RWPE1 (cell line): ENCODE results near the gene RALGPS1.

Source experiments
- CTCF ChIA-PET: fragments of 350-600 bp; sonication (Branson Sonifier 250); formaldehyde crosslinking; extraction: SDS; loops from one replicate; lab custom pipeline; 2021; lab: Yijun Ruan, JAX
- POLR2A ChIA-PET: fragments of 400-600 bp; formaldehyde crosslinking; extraction: SDS; loops from one replicate; lab custom pipeline; 2020; ENCODE audit warnings: antibody characterized with exemption; ENCODE audit not compliant: low non-redundant PET; lab: Yijun Ruan, JAX
- DNase-seq: peaks from one replicate; pipeline ENCODE4 v3.0.0; 2012; ENCODE audit warnings: low spot score
- H3K27ac ChIP-seq: fragments of 450-650 bp; 2 replicates; pipeline ENCODE4 v1.5.1; 2017
- TF ChIP-seq, protein P1 (sequence below): fragments of 450-650 bp; conservative IDR thresholded peaks from 2 replicates; pipeline ENCODE4 v1.5.1; 2017; ENCODE audit warnings: low read depth, mild to moderate bottlenecking

The RALGPS1 gene

DNA sequence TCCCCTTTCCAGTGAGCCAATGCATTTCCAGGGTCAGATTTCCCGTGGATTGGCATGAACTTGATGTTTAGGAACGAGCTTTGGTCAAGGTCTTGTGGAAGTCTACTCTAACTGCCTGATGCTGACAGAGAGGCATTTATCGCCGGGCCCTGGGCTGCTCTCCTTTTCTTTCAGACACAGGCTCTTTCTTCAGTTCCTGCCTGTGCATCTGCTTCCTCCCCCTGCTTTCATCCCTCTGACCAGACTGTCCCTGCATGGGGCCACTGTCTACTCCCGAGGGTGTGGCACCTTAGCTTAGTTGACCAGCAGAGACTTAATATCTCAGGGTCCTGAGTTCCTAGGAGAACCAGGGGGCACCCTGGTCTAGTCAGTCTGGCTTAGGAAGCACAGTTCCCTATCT lies 41.2 kb downstream of the RALGPS1 start:
- DNase-seq: no peak
- CTCF ChIA-PET: interaction anchor here (0.6 kb wide), 1 partner anchor 14 kb away, joined by 4 read pairs; no protein-coding TSS in a partner anchor
- TF ChIP-seq, protein P1, sequence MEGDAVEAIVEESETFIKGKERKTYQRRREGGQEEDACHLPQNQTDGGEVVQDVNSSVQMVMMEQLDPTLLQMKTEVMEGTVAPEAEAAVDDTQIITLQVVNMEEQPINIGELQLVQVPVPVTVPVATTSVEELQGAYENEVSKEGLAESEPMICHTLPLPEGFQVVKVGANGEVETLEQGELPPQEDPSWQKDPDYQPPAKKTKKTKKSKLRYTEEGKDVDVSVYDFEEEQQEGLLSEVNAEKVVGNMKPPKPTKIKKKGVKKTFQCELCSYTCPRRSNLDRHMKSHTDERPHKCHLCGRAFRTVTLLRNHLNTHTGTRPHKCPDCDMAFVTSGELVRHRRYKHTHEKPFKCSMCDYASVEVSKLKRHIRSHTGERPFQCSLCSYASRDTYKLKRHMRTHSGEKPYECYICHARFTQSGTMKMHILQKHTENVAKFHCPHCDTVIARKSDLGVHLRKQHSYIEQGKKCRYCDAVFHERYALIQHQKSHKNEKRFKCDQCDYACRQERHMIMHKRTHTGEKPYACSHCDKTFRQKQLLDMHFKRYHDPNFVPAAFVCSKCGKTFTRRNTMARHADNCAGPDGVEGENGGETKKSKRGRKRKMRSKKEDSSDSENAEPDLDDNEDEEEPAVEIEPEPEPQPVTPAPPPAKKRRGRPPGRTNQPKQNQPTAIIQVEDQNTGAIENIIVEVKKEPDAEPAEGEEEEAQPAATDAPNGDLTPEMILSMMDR: no peak
- peak overlapping the region; percentile 97 for H3K27ac ChIP-seq
- POLR2A ChIA-PET: no interaction called here

DNA sequence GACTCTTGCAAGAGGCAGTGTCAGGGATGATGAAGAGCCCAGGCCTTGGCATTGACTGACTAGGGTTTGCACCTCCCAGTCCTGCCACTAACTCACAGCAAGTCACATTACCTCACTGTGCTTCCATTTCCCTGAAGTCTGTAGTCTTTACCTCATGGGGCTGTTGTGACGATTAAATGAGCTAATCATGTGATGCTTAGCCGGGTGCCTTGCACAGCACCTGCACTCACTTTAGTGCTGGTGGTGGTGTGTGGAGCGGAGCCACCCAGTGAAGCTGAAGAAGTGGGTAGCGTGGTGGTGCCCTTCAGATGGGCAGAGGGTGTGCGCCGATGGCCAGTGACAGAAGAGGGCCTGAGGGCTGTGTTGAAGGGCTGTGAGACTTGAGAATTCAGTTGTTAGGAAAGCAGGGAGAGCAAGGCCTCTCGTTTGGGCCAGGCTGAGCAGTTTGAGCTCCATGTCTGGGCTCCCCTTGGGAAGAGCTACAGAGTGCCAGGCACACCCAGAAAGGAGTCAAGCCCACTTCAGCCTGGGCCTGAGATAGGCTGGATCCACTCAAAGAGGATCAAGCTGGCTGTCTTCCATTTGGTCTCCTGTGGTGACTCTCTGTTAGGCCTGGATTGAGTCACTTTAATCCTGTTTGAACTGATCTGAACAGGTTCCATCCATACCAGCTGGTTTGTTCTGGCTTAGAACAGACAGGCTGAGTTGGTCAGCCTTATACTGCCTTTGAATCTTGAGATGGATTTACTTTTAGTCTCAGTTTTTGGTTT lies 42.5 kb downstream of the RALGPS1 start:
- DNase-seq: peak; percentile 74
- TF ChIP-seq, protein P1: no peak
- H3K27ac ChIP-seq: peak overlapping the region; percentile 97
- POLR2A ChIA-PET: no interaction called here
- CTCF ChIA-PET: interaction anchor here (0.5 to 1.3 kb wide), 5 partner anchors 8 to 301 kb away, joined by 3 to 5 read pairs (median 3); no protein-coding TSS in a partner anchor

DNA sequence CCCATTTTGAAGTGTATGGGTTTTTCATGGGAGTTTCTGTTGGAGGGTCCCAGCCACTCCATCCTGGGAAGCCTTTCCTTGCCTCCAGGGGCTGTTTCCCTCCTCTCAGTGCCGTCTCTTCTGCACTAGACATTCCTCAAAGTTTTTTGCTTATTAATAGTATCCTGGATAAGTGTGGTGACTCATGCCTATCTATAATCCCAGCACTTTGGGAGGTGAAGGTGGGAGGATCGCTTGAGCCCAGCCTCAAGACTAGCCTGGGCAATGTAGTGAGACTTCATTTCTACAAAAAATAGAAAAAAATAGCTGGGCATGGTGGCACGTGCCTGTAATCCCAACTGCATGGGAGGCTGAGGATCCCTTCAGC lies 43.1 kb downstream of the RALGPS1 start:
- peak overlapping the region; percentile 97 for H3K27ac ChIP-seq
- ChIA-PET POLR2A (no interaction called here), CTCF (interaction anchor here (0.5 to 1.3 kb wide), 10 partner anchors 8 to 436 kb away, joined by 3 to 6 read pairs (median 3); no protein-coding TSS in a partner anchor)
- peak; percentile 60 for DNase-seq
- TF ChIP-seq, protein P1: no peak

DNA sequence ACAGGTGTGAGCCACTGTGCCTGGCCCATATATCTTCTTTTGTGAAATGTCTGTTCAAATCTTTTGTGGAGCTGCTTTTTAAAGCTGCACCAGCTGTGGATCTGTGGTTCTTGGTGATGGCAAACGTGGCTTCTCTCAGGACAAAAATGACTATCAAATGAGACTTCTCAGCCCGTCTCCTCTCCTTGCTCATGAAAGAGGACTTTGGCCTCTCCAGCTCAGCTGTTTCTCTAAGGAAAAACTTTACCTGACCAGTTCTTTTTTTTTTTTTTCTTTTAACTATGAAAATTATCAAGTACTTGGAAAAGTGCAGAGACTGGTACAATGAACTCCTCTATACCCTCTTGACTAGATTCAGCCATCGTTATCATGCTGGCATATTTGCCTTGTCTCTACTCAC lies 44.8 kb downstream of the RALGPS1 start:
- DNase-seq: no peak
- H3K27ac ChIP-seq: no peak overlapping the region
- TF ChIP-seq, protein P1: no peak
- CTCF ChIA-PET: no interaction called here
- POLR2A ChIA-PET: no interaction called here

DNA sequence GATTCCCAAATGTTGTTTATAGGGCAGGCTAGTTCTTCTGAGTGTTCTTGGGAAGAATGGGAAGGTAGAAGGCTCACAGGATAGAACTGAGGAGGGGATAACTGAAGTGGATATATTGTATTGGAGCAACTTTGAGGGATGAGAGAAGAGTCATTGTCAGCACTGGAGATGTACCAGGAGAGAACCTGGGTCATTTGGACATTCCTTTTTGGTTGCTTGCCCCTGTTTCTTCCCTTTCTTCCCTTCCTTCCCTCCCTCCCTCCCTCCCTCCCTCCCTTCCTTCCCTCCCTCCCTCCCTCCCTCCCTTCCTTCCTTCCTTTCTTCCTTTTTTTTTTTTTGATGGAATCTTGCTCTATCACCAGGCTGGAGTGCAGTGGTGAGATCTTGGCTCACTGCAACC lies 45.3 kb downstream of the RALGPS1 start:
- no peak for DNase-seq
- ChIA-PET CTCF (interaction anchor here (1.0 kb wide), 1 partner anchor 235 kb away, joined by 3 read pairs; no protein-coding TSS in a partner anchor), POLR2A (no interaction called here)
- TF ChIP-seq, protein P1: no peak
- H3K27ac ChIP-seq: no peak overlapping the region

DNA sequence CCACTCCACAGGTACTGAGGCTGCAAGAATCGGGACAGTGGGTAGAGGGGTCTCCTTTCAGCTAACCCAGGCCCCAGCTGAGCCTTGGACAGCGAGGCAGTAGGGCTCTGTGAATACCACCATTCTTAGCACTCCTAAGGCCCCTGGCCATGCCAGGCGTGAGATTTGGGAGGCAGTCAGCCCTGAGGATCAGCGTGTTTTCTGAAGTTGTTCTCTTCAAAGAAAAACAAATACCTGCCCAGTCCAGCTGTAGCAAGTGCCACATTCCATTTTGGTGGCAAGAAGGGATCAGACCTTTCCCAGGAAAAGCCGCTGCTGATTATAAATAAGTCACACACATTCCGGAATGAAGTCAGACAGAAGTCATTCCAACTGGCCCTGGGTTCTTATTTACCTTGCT lies 47.8 kb downstream of the RALGPS1 start:
- CTCF ChIA-PET: interaction anchor here (1.1 kb wide), 1 partner anchor 22 kb away, joined by 4 read pairs; no protein-coding TSS in a partner anchor
- TF ChIP-seq, protein P1: no peak
- no peak overlapping the region for H3K27ac ChIP-seq
- POLR2A ChIA-PET: no interaction called here
- DNase-seq: no peak
